Testis (tissue), 3 donors: ENCODE measurements around the gene SERPINE2. TPM values are rescaled to one million over a fixed set of nuclear protein-coding genes. Genes with fewer than 3 reads are reported as not detected.

Experiments used
- DNase-seq: peaks from one replicate; pipeline ENCODE4 v3.0.0-alpha.2; 2019
- H3K27ac ChIP-seq, 2 donors: fragments of 200-600 bp; sonication (generic); one replicate each; pipeline ENCODE4 v1.5.1; 2019
- H3K27me3 ChIP-seq: fragments of 200-600 bp; sonication (generic); one replicate; pipeline ENCODE4 v1.5.1; 2019
- H3K36me3 ChIP-seq: fragments of 200-600 bp; sonication (generic); one replicate; pipeline ENCODE4 v1.5.1; 2017; ENCODE audit warnings: low read depth; ENCODE audit errors: missing control alignments
- H3K4me1 ChIP-seq: fragments of 200-600 bp; sonication (generic); one replicate; pipeline ENCODE4 v1.5.1; 2019
- H3K4me3 ChIP-seq, 2 donors: fragments of 200-600 bp; sonication (generic); one replicate each; pipeline ENCODE4 v1.5.1; 2017 to 2019
- H3K9me3 ChIP-seq: fragments of 200-600 bp; sonication (generic); one replicate; pipeline ENCODE4 v1.5.1; 2017
- CTCF ChIP-seq, 3 experiments: fragments of 450-650 bp in 2 of 3; fragments of 200-600 bp in 1 of 3; sonication (generic) in 1 of 3; IDR thresholded peaks; one replicate each; pipeline ENCODE4 v1.5.1; 2016 to 2019; ENCODE audit warnings: antibody characterized with exemption in 3 of 3, mild to moderate bottlenecking in 2 of 3, moderate library complexity in 1 of 3
- POLR2A ChIP-seq: fragments of 450-650 bp; IDR thresholded peaks from one replicate; pipeline ENCODE4 v1.6.1; 2017; ENCODE audit warnings: antibody characterized with exemption, mild to moderate bottlenecking, moderate library complexity
- WGBS, 2 donors: methylation state at CpG; one replicate each; pipeline ENCODE4 v1.1.5; 2018; 5-methylcytosine and 5-hydroxymethylcytosine counted together
- intact Hi-C: fragments of 100-400 bp; cut with DNase I; formaldehyde crosslinking; loops from one replicate; pipeline ENCODE4 v1.15.1; 2023; ENCODE audit warnings: low total_unique reads
- polyA plus RNA-seq: library from polyadenylated mRNA; stranded (reverse); fragments of 350-450 nt; fragmentation: Illumina TruSeq; extraction: RNeasy Lipid Tissue Mini Kit (QIAGEN cat#74804); gene quantifications from one replicate; pipeline ENCODE4 v1.2.3, GENCODE V29; 2014; ENCODE audit warnings: low read depth, low replicate concordance; ENCODE audit not compliant: insufficient read depth
- total RNA-seq, 2 donors: library from RNA; depleted of rRNA; stranded (reverse); fragments of >200 nt; gene quantifications; one replicate each; pipeline ENCODE4 v1.2.3, GENCODE V29; 2016

The SERPINE2 gene
- total and polyA plus RNA-seq, 3 donors from 2014 or later, result 145 to 220 (median 145) TPM

- Histone ChIP-seq H3K27me3 (no peaks in the 10 kb centered on the region), H3K9me3 (no peaks in the 10 kb centered on the region), H3K36me3 (no peaks in the 10 kb centered on the region), H3K4me1 (no peaks in the 10 kb centered on the region), H3K4me3 (no peak overlapping the region), H3K27ac (no peak overlapping the region)
- intact Hi-C loops, result no loop called here
- TF ChIP-seq POLR2A, result no peak
- no peak for TF ChIP-seq CTCF (IDR thresholded peaks at IDR 0.05)
- no peak for DNase-seq
- WGBS, 2 donors, result 89 to 96% methylated on average over 3 of the region's 3 CpGs
Observed at GRCh38 chr2:224075588-224075987, 36.5 kb upstream of the SERPINE2 start.

GRCh38 chr2:224073676-224074075 lies 34.6 kb upstream of the SERPINE2 start:
- 61 to 63% methylated on average over 3 of the region's 3 CpGs for WGBS, 2 donors
- no peak overlapping the region for H3K27ac ChIP-seq
- no peaks in the 10 kb centered on the region for H3K36me3 ChIP-seq
- H3K9me3 ChIP-seq, result no peaks in the 10 kb centered on the region
- no peaks in the 10 kb centered on the region for H3K27me3 ChIP-seq
- no peaks in the 10 kb centered on the region for H3K4me1 ChIP-seq
- intact Hi-C loops, result no loop called here
- no peak for DNase-seq
- no peak overlapping the region for H3K4me3 ChIP-seq
- TF ChIP-seq CTCF (IDR thresholded peaks at IDR 0.05) (no peak), POLR2A (no peak)

- intact Hi-C loops, result no loop called here
- TF ChIP-seq POLR2A, result no peak
- TF ChIP-seq CTCF (IDR thresholded peaks at IDR 0.05), result peak in 1 of 3 experiments; percentile 22
- Histone ChIP-seq H3K4me3 (no peak overlapping the region), H3K27me3 (no peaks in the 10 kb centered on the region), H3K4me1 (no peaks in the 10 kb centered on the region), H3K27ac (no peak overlapping the region), H3K36me3 (no peaks in the 10 kb centered on the region), H3K9me3 (no peaks in the 10 kb centered on the region)
- WGBS, 2 donors, result 37 to 52% methylated on average over 4 of the region's 4 CpGs
- peak; percentile 55 for DNase-seq
Observed at GRCh38 chr2:224072541-224073188, 33.6 kb upstream of the SERPINE2 start.

- Histone ChIP-seq H3K9me3 (no peaks in the 10 kb centered on the region), H3K27me3 (no peaks in the 10 kb centered on the region), H3K27ac (no peak overlapping the region), H3K4me1 (no peaks in the 10 kb centered on the region), H3K4me3 (no peak overlapping the region), H3K36me3 (no peaks in the 10 kb centered on the region)
- peak; percentile 56 for DNase-seq
- whole genome bisulfite sequencing, 2 donors, result 57 to 61% methylated on average over 6 of the region's 6 CpGs
- TF ChIP-seq CTCF (IDR thresholded peaks at IDR 0.05) (no peak), POLR2A (no peak)
- intact Hi-C loops, result no loop called here
Observed at GRCh38 chr2:224069172-224069571, 30.1 kb upstream of the SERPINE2 start.

GRCh38 chr2:224063298-224063648 lies 24.2 kb upstream of the SERPINE2 start:
- no peaks in the 10 kb centered on the region for H3K4me1 ChIP-seq
- 91 to 94% methylated on average over 4 of the region's 4 CpGs for WGBS, 2 donors
- H3K27me3 ChIP-seq, result no peaks in the 10 kb centered on the region
- no peaks in the 10 kb centered on the region for H3K9me3 ChIP-seq
- DNase-seq, result no peak
- no peaks in the 10 kb centered on the region for H3K36me3 ChIP-seq
- TF ChIP-seq CTCF (IDR thresholded peaks at IDR 0.05), result no peak
- intact Hi-C loops, result no loop called here
- H3K4me3 ChIP-seq, result no peak overlapping the region
- no peak overlapping the region for H3K27ac ChIP-seq
